ENCODE results near the gene ABHD11.
A peak's percentile ranks its signal among the peaks of the same experiment; 100 is the strongest.

The ABHD11 gene

GRCh38 chr7:73761854-73762658 lies 23.5 kb upstream of the ABHD11 start:
- no peak overlapping the region for H3K4me3 ChIP-seq (ENCODE audit: low read depth, low read length)
- TF ChIP-seq, protein P1, sequence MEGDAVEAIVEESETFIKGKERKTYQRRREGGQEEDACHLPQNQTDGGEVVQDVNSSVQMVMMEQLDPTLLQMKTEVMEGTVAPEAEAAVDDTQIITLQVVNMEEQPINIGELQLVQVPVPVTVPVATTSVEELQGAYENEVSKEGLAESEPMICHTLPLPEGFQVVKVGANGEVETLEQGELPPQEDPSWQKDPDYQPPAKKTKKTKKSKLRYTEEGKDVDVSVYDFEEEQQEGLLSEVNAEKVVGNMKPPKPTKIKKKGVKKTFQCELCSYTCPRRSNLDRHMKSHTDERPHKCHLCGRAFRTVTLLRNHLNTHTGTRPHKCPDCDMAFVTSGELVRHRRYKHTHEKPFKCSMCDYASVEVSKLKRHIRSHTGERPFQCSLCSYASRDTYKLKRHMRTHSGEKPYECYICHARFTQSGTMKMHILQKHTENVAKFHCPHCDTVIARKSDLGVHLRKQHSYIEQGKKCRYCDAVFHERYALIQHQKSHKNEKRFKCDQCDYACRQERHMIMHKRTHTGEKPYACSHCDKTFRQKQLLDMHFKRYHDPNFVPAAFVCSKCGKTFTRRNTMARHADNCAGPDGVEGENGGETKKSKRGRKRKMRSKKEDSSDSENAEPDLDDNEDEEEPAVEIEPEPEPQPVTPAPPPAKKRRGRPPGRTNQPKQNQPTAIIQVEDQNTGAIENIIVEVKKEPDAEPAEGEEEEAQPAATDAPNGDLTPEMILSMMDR (conservative IDR thresholded peaks at IDR 0.05; ENCODE audit: low read depth, low read length) = no peak

GRCh38 chr7:73758581-73759138 lies 20.1 kb upstream of the ABHD11 start:
- TF ChIP-seq, protein P1 (conservative IDR thresholded peaks at IDR 0.05; ENCODE audit: low read depth, low read length) = no peak
- no peak overlapping the region for H3K4me3 ChIP-seq (ENCODE audit: low read depth, low read length)
- no peak for DNase-seq (ENCODE audit: low read depth)

More at GRCh38 chr7:73761854-73762658, 23.5 kb upstream of the ABHD11 start:
- DNase-seq (ENCODE audit: low read depth) = no peak

- no peak overlapping the region for H3K4me3 ChIP-seq (ENCODE audit: low read depth, low read length)
- no peak for DNase-seq (ENCODE audit: low read depth)
- TF ChIP-seq, protein P1 (conservative IDR thresholded peaks at IDR 0.05; ENCODE audit: low read depth, low read length) = no peak
Observed at GRCh38 chr7:73749931-73750776, 11.6 kb upstream of the ABHD11 start.

- no peak overlapping the region for H3K4me3 ChIP-seq (ENCODE audit: low read depth, low read length)
- no peak for DNase-seq (ENCODE audit: low read depth)
- TF ChIP-seq, protein P1 (conservative IDR thresholded peaks at IDR 0.05; ENCODE audit: low read depth, low read length) = no peak
Observed at GRCh38 chr7:73746378-73746777, 7.8 kb upstream of the ABHD11 start.

- DNase-seq (ENCODE audit: low read depth) = peak; percentile 36
- TF ChIP-seq, protein P1 (conservative IDR thresholded peaks at IDR 0.05; ENCODE audit: low read depth, low read length) = no peak
- H3K4me3 ChIP-seq (ENCODE audit: low read depth, low read length) = no peak overlapping the region
Observed at GRCh38 chr7:73742753-73743641, 4.4 kb upstream of the ABHD11 start.

DNA sequence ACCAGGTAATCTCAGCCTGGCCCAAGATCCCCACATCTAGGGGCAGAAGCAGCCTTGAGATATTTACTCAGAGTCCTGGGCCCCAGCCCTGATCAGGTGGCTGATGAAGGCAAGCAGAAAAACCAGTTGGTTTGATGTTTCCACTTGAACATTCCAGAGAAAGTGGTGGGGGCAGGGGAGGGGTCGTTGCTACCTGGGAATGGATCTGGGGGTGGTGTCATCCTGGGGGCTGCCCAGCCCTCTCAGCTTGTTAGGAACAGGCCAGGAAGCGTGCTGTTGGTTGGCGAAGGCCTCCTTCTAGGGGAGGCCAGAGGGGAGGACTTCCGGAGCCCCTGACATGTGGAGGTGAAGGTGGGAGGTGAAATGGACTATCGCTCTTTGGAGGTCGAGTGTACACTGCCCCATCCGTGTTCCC lies 3.7 kb upstream of the ABHD11 start:
- no peak overlapping the region for H3K4me3 ChIP-seq (ENCODE audit: low read depth, low read length)
- no peak for DNase-seq (ENCODE audit: low read depth)
- TF ChIP-seq, protein P1 (conservative IDR thresholded peaks at IDR 0.05; ENCODE audit: low read depth, low read length) = no peak
